HepG2 (cell line): ENCODE data around the gene TEX14. TPM values are rescaled to one million over a fixed set of nuclear protein-coding genes. Genes with fewer than 3 reads are reported as not detected.

Source experiments
- CBX2 ChIP-seq, 2 experiments: fragments of 200-600 bp in 1 of 2; sonication (generic); formaldehyde crosslinking in 1 of 2; IDR thresholded peaks; 2 replicates each; pipeline versions ENCODE4 v1.7.0 to v1.8.1; 2018 to 2022; ENCODE audit warnings: low read depth in 2 of 2, low read length in 1 of 2, mild to moderate bottlenecking in 1 of 2, missing genetic modification reagents in 1 of 2
- JUN ChIP-seq: sonication (generic); formaldehyde crosslinking; IDR thresholded peaks from 2 replicates; pipeline ENCODE4 v1.4.0; 2020; ENCODE audit warnings: mild to moderate bottlenecking, missing genetic modification reagents
- KMT2A ChIP-seq: sonication (generic); formaldehyde crosslinking; IDR thresholded peaks from 2 replicates; pipeline ENCODE4 v1.4.0; 2020; ENCODE audit warnings: missing genetic modification reagents
- MAFK ChIP-seq, 2 experiments: IDR thresholded peaks in 1 of 2; conservative IDR thresholded peaks in 1 of 2; 2 replicates each; pipeline ENCODE4 v1.6.1; 2011; ENCODE audit warnings: improper control_type of control experiment in 2 of 2, low read length in 2 of 2
- MXD4 ChIP-seq: IDR thresholded peaks from 2 replicates; pipeline ENCODE4 v1.6.1; 2016; ENCODE audit warnings: mild to moderate bottlenecking, missing biosample characterization, missing genetic modification reagents
- NFYB ChIP-seq: sonication (generic); formaldehyde crosslinking; IDR thresholded peaks from 2 replicates; pipeline ENCODE4 v1.4.0; 2020; ENCODE audit warnings: missing genetic modification reagents
- SIX1 ChIP-seq: sonication (generic); formaldehyde crosslinking; IDR thresholded peaks from 2 replicates; pipeline ENCODE4 v1.4.0; 2020; ENCODE audit warnings: missing genetic modification reagents, borderline replicate concordance
- ZFYVE20 ChIP-seq: sonication (generic); formaldehyde crosslinking; IDR thresholded peaks from 2 replicates; pipeline ENCODE4 v1.8.0; 2023; ENCODE audit warnings: low read depth, mild to moderate bottlenecking, moderate library complexity, missing genetic modification reagents, borderline replicate concordance
- ZNF121 ChIP-seq: sonication (generic); formaldehyde crosslinking; IDR thresholded peaks from 2 replicates; pipeline ENCODE4 v1.5.0; 2020; ENCODE audit warnings: mild to moderate bottlenecking, missing genetic modification reagents
- ZNF136 ChIP-seq: sonication (generic); formaldehyde crosslinking; IDR thresholded peaks from 2 replicates; pipeline ENCODE4 v1.8.1; 2022; ENCODE audit warnings: low read depth, mild to moderate bottlenecking, moderate library complexity, missing genetic modification reagents
- polyA plus RNA-seq, 8 experiments: library from polyadenylated mRNA; depleted of rRNA in 3 of 8; stranded (reverse) in 7 of 8; unstranded in 1 of 8; fragments of >200 nt; fragmentation: Illumina TruSeq in 4 of 8; extraction: Trizol in 4 of 8; gene quantifications; 2 replicates each; pipeline versions ENCODE4 v1.2.1 to v1.2.3, GENCODE V29; 2011 to 2016; ENCODE audit warnings: low read depth in 4 of 8, missing spikeins in 1 of 8, mixed read lengths in 1 of 8; ENCODE audit not compliant: insufficient read depth in 1 of 8
- total RNA-seq, 5 experiments: library from RNA; depleted of rRNA; stranded (reverse); fragments of >200 nt; fragmentation: Illumina TruSeq; extraction: Trizol; gene quantifications; 2 replicates each; pipeline ENCODE4 v1.2.3, GENCODE V29; 2016; ENCODE audit warnings: low read depth in 1 of 5
- TF ChIP-seq, protein P1 (sequence below): sonication (generic); formaldehyde crosslinking; IDR thresholded peaks from 2 replicates; pipeline ENCODE4 v1.5.1; 2020; ENCODE audit warnings: mild to moderate bottlenecking, missing genetic modification reagents, borderline replicate concordance
- TF ChIP-seq, protein P2 (sequence below): sonication (generic); formaldehyde crosslinking; IDR thresholded peaks from 2 replicates; pipeline ENCODE4 v1.9.0; 2021; ENCODE audit warnings: missing genetic modification reagents, mild to moderate bottlenecking, borderline replicate concordance
- TF ChIP-seq, protein P3 (sequence below): sonication (generic); formaldehyde crosslinking; IDR thresholded peaks from 2 replicates; pipeline ENCODE4 v1.9.0; 2021; ENCODE audit warnings: mild to moderate bottlenecking, missing genetic modification reagents

Gene TEX14
- total and polyA plus RNA-seq, 2 of the 13 experiments (the other 11 are each of a cell fraction or from before 2014, with no cell fraction given), result 0.04 to 0.07 TPM

DNA sequence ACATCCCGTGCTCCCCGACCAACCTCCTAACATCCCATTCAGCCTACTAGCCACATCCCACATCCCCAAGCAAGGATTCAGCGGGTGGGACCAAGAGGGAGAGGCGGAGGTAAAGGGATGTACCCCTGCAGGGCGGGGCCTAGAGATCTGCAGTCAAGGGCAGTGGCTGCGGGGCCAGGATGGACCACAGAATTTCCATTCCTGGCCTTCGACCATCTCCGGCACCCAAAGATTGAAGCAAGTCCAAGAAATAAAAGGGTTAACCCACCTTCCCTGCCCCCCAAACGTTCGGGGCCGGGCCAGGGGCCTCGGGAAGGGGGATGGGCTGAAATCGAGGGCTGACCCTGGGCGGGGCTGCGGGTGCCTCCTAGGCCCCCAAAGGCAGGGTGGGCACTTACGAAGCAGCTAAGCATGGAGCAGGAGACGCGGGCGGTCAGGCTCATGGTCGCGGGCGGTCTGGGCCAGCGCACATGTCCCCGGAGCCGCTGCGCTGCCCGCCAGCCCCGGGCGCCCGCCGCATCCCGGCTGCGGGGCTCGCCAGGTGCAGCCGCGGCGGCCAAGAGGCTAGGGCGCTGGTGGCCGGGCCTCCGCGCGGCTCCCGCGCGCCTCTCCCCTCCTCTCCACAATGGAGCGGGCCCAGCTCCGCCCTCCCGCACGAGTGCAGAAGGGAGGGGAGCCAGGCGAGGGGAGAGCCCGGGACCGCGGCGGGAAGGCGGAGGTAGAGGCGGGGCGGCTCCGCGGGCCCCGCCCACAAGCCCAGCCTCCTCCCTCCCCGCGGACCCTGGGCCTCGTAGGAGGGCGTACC lies 177.7 kb downstream of the TEX14 start, which contains the start of gene MTMR4 (continued):
- TF ChIP-seq, protein P1, sequence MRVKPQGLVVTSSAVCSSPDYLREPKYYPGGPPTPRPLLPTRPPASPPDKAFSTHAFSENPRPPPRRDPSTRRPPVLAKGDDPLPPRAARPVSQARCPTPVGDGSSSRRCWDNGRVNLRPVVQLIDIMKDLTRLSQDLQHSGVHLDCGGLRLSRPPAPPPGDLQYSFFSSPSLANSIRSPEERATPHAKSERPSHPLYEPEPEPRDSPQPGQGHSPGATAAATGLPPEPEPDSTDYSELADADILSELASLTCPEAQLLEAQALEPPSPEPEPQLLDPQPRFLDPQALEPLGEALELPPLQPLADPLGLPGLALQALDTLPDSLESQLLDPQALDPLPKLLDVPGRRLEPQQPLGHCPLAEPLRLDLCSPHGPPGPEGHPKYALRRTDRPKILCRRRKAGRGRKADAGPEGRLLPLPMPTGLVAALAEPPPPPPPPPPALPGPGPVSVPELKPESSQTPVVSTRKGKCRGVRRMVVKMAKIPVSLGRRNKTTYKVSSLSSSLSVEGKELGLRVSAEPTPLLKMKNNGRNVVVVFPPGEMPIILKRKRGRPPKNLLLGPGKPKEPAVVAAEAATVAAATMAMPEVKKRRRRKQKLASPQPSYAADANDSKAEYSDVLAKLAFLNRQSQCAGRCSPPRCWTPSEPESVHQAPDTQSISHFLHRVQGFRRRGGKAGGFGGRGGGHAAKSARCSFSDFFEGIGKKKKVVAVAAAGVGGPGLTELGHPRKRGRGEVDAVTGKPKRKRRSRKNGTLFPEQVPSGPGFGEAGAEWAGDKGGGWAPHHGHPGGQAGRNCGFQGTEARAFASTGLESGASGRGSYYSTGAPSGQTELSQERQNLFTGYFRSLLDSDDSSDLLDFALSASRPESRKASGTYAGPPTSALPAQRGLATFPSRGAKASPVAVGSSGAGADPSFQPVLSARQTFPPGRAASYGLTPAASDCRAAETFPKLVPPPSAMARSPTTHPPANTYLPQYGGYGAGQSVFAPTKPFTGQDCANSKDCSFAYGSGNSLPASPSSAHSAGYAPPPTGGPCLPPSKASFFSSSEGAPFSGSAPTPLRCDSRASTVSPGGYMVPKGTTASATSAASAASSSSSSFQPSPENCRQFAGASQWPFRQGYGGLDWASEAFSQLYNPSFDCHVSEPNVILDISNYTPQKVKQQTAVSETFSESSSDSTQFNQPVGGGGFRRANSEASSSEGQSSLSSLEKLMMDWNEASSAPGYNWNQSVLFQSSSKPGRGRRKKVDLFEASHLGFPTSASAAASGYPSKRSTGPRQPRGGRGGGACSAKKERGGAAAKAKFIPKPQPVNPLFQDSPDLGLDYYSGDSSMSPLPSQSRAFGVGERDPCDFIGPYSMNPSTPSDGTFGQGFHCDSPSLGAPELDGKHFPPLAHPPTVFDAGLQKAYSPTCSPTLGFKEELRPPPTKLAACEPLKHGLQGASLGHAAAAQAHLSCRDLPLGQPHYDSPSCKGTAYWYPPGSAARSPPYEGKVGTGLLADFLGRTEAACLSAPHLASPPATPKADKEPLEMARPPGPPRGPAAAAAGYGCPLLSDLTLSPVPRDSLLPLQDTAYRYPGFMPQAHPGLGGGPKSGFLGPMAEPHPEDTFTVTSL (CRISPR knock-in tag), result 0 out of 2 replicates have a peak, but pooled peaks have one; percentile 35
- TF ChIP-seq KMT2A (CRISPR knock-in tag) (no peak; the same call in 1 of the 2 replicates), ZNF121 (CRISPR knock-in tag) (no peak), CBX2 (IDR thresholded peaks at IDR 0.05; ENCODE audit: low read depth, low read length) (no peak), CBX2 (CRISPR knock-in tag; IDR thresholded peaks at IDR 0.05; ENCODE audit: low read depth) (no peak), ZNF136 (CRISPR knock-in tag) (no peak), SIX1 (CRISPR knock-in tag) (no peak), MAFK (conservative IDR thresholded peaks at IDR 0.05 in 1 of 2, IDR thresholded peaks at IDR 0.05 in 1 of 2; ENCODE audit: low read length in 2 of 2) (no peak), JUN (CRISPR knock-in tag) (no peak), MXD4 (CRISPR knock-in tag) (0 out of 2 replicates have a peak, but pooled peaks have one; percentile 26), ZFYVE20 (no peak), NFYB (CRISPR knock-in tag) (0 out of 2 replicates have a peak, but pooled peaks have one; percentile 13)
- TF ChIP-seq, protein P2, sequence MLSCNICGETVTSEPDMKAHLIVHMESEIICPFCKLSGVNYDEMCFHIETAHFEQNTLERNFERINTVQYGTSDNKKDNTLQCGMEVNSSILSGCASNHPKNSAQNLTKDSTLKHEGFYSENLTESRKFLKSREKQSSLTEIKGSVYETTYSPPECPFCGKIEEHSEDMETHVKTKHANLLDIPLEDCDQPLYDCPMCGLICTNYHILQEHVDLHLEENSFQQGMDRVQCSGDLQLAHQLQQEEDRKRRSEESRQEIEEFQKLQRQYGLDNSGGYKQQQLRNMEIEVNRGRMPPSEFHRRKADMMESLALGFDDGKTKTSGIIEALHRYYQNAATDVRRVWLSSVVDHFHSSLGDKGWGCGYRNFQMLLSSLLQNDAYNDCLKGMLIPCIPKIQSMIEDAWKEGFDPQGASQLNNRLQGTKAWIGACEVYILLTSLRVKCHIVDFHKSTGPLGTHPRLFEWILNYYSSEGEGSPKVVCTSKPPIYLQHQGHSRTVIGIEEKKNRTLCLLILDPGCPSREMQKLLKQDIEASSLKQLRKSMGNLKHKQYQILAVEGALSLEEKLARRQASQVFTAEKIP (CRISPR knock-in tag), result no peak
- TF ChIP-seq, protein P3, sequence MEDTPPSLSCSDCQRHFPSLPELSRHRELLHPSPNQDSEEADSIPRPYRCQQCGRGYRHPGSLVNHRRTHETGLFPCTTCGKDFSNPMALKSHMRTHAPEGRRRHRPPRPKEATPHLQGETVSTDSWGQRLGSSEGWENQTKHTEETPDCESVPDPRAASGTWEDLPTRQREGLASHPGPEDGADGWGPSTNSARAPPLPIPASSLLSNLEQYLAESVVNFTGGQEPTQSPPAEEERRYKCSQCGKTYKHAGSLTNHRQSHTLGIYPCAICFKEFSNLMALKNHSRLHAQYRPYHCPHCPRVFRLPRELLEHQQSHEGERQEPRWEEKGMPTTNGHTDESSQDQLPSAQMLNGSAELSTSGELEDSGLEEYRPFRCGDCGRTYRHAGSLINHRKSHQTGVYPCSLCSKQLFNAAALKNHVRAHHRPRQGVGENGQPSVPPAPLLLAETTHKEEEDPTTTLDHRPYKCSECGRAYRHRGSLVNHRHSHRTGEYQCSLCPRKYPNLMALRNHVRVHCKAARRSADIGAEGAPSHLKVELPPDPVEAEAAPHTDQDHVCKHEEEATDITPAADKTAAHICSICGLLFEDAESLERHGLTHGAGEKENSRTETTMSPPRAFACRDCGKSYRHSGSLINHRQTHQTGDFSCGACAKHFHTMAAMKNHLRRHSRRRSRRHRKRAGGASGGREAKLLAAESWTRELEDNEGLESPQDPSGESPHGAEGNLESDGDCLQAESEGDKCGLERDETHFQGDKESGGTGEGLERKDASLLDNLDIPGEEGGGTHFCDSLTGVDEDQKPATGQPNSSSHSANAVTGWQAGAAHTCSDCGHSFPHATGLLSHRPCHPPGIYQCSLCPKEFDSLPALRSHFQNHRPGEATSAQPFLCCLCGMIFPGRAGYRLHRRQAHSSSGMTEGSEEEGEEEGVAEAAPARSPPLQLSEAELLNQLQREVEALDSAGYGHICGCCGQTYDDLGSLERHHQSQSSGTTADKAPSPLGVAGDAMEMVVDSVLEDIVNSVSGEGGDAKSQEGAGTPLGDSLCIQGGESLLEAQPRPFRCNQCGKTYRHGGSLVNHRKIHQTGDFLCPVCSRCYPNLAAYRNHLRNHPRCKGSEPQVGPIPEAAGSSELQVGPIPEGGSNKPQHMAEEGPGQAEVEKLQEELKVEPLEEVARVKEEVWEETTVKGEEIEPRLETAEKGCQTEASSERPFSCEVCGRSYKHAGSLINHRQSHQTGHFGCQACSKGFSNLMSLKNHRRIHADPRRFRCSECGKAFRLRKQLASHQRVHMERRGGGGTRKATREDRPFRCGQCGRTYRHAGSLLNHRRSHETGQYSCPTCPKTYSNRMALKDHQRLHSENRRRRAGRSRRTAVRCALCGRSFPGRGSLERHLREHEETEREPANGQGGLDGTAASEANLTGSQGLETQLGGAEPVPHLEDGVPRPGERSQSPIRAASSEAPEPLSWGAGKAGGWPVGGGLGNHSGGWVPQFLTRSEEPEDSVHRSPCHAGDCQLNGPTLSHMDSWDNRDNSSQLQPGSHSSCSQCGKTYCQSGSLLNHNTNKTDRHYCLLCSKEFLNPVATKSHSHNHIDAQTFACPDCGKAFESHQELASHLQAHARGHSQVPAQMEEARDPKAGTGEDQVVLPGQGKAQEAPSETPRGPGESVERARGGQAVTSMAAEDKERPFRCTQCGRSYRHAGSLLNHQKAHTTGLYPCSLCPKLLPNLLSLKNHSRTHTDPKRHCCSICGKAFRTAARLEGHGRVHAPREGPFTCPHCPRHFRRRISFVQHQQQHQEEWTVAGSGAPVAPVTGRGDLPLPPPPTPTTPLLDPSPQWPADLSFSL, result no peak
